Lower leg skin (tissue), 4 donors: Measurements from ENCODE around the gene AP2S1. TPM values are rescaled to one million over a fixed set of nuclear protein-coding genes. Genes with fewer than 3 reads are reported as not detected.

Source experiments
- DNase-seq, 2 donors: peaks; one replicate each; pipeline ENCODE4 v3.0.0-alpha.2; 2019; ENCODE audit warnings: low spot score in 2 of 2
- H3K4me3 ChIP-seq: fragments of 200-600 bp; sonication (generic); 2 replicates; pipeline ENCODE4 v1.5.1; 2017; ENCODE audit warnings: mild to moderate bottlenecking, low read depth; ENCODE audit not compliant: poor library complexity, severe bottlenecking
- POLR2A ChIP-seq, 2 donors: fragments of 450-650 bp; IDR thresholded peaks; one replicate each; pipeline ENCODE4 v1.6.1; 2016 to 2017; ENCODE audit warnings: antibody characterized with exemption in 2 of 2, mild to moderate bottlenecking in 1 of 2, moderate library complexity in 1 of 2
- WGBS, 2 donors: methylation state at CpG; one replicate each; pipeline ENCODE4 v1.1.5; 2018; 5-methylcytosine and 5-hydroxymethylcytosine counted together
- intact Hi-C: fragments of 100-400 bp; cut with DNase I; formaldehyde crosslinking; loops from one replicate; pipeline ENCODE4 v1.15.0; 2023; ENCODE audit warnings: low total_unique reads
- total RNA-seq, 4 donors: library from RNA; depleted of rRNA; stranded (reverse); fragments of >200 nt; gene quantifications; one replicate each; pipeline ENCODE4 v1.1.0, GENCODE V29; 2016
- TF ChIP-seq, protein P1 (sequence below), 3 donors: fragments of 450-650 bp; IDR thresholded peaks; one replicate each; pipeline ENCODE4 v1.5.1; 2016; ENCODE audit warnings: antibody characterized with exemption in 3 of 3, mild to moderate bottlenecking in 3 of 3, moderate library complexity in 2 of 3

Gene AP2S1
- total RNA-seq, 4 donors from 2014 or later, result 88.9 to 132 (median 114) TPM

DNA sequence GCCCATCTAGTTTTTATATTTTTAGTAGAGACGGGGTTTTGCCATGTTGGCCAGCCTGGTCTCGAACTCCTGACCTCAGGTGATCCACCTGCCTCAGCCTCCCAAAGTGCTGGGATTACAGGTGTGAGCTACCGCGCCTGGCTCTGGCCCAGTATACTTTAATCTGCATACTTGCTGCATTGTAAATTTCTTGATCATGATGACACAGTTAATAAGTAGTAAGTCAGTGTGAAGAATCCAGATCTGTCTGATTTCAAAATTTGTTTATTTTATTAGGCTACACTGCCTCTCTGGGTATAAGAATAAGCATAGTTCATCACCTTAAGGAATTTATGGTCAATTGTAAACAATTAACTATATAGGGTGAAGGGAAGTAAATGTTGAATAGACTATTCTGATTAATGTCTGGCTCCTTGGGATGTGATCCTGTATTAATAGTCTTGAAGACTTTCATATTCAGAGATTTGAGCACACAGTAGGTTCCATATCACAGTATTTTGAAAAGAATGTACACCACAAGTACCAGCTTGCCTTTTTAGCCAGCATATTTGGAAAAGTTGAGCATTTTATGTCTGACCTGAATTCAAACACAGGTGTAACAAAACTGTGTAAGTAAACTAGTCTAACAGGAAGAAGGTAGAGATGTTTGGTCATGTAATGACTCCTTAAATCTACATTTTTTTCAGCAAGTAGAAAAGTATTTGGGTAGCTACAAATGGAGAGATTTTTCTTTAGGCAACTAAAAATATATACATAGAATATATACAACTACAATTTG, 17.6 kb upstream of the AP2S1 start:
- H3K4me3 ChIP-seq, result no peak overlapping the region
- no peak for DNase-seq
- WGBS, 2 donors, result 63 to 73% methylated on average over 4 of the region's 4 CpGs
- TF ChIP-seq, protein P1, sequence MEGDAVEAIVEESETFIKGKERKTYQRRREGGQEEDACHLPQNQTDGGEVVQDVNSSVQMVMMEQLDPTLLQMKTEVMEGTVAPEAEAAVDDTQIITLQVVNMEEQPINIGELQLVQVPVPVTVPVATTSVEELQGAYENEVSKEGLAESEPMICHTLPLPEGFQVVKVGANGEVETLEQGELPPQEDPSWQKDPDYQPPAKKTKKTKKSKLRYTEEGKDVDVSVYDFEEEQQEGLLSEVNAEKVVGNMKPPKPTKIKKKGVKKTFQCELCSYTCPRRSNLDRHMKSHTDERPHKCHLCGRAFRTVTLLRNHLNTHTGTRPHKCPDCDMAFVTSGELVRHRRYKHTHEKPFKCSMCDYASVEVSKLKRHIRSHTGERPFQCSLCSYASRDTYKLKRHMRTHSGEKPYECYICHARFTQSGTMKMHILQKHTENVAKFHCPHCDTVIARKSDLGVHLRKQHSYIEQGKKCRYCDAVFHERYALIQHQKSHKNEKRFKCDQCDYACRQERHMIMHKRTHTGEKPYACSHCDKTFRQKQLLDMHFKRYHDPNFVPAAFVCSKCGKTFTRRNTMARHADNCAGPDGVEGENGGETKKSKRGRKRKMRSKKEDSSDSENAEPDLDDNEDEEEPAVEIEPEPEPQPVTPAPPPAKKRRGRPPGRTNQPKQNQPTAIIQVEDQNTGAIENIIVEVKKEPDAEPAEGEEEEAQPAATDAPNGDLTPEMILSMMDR (IDR thresholded peaks at IDR 0.05), result no peak
- TF ChIP-seq POLR2A (IDR thresholded peaks at IDR 0.05), result no peak
- intact Hi-C loops, result no loop called here

DNA sequence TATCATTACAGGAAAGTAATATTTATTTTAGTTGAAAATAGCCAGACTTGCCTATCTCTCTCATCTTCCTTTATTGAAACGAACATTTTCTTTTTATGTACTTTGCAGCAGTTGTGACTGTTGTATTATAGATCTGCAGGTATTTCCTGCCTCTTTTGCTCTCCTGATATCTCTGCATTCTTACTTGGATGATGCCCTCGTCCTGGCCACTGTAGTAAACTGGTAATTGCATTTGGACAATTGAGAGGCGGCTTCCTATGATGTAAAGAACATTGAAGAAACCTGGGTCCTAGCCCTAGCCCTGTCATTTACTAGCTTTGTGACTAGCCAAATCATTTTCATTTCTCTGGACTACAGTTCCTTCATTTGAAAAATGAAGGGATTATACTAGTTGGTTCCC, 16.5 kb upstream of the AP2S1 start:
- TF ChIP-seq POLR2A (IDR thresholded peaks at IDR 0.05), result no peak
- no peak overlapping the region for H3K4me3 ChIP-seq
- DNase-seq, result peak in 1 of 2 donors; percentile 12
- intact Hi-C loops, result no loop called here
- 49 to 55% methylated on average over 3 of the region's 3 CpGs for WGBS, 2 donors

- intact Hi-C loops, result no loop called here
- 38 to 41% methylated on average over 3 of the region's 3 CpGs for WGBS, 2 donors
- TF ChIP-seq, protein P1 (IDR thresholded peaks at IDR 0.05), result no peak
- no peak for TF ChIP-seq POLR2A (IDR thresholded peaks at IDR 0.05)
- no peak overlapping the region for H3K4me3 ChIP-seq
- no peak for DNase-seq
Observed at GRCh38 chr19:46866407-46867136, 15.9 kb upstream of the AP2S1 start.

- DNase-seq, result peak in 1 of 2 donors; percentile 75
- no peak overlapping the region for H3K4me3 ChIP-seq
- intact Hi-C loops, result no loop called here
- WGBS, 2 donors, result 16 to 25% methylated on average over 6 of the region's 6 CpGs
- TF ChIP-seq, protein P1 (IDR thresholded peaks at IDR 0.05), result no peak
- no peak for TF ChIP-seq POLR2A (IDR thresholded peaks at IDR 0.05)
Observed at GRCh38 chr19:46863818-46864629, 13.4 kb upstream of the AP2S1 start.

DNA sequence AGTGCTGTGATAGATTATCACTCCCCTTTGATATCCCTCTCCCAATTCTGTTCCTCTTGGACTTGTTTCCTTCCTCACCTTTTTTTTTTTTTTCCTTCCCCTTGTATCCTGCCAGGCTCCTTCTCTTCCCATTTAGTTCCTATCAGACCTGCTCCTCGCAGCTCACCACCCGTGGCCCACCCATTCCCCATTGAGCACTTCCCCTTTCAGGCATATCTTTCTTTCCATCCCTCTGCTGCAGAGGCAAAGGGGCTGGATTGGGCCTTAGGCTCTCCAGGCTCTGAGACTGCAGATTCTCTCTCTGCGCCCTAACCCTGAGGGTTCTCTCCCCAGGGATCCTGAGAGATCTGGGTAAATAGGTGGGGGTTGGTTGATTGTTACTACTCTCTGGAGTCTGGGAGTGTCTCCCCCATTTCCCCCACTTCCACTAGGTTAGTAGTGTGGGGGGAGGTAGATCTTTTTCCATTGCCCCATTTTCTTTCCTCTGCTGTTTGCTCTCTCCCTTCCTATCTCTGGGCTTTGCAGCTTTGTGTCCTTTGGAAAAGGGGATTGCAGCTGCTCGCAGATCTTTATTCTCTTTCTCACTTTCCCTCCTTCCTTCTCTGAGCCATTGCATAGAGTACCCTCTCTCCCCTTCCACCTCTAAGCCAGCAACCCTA, 12.5 kb upstream of the AP2S1 start:
- DNase-seq, result peak in 1 of 2 donors; percentile 83
- TF ChIP-seq, protein P1 (IDR thresholded peaks at IDR 0.05), result no peak
- TF ChIP-seq POLR2A (IDR thresholded peaks at IDR 0.05), result no peak
- intact Hi-C loops, result no loop called here
- no peak overlapping the region for H3K4me3 ChIP-seq
- WGBS, 2 donors, result 38 to 47% methylated on average over 4 of the region's 4 CpGs
